Measurements from ENCODE around the gene TOM1.

DNA sequence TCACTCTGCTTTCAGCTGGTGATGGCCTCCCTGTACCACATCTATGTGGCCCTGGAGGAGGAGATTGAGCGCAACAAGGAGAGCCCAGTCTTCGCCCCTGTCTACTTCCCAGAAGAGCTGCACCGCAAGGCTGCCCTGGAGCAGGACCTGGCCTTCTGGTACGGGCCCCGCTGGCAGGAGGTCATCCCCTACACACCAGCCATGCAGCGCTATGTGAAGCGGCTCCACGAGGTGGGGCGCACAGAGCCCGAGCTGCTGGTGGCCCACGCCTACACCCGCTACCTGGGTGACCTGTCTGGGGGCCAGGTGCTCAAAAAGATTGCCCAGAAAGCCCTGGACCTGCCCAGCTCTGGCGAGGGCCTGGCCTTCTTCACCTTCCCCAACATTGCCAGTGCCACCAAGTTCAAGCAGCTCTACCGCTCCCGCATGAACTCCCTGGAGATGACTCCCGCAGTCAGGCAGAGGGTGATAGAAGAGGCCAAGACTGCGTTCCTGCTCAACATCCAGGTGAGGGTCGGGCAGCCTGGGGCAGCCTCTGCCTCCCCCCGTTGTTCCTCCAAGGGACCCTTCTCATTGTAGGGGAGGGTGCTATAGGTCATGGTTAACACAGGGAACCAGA lies 87.1 kb downstream of the TOM1 start:
- TF ChIP-seq ZFX (IDR thresholded peaks at IDR 0.05): no peak
- TF ChIP-seq, protein P1, sequence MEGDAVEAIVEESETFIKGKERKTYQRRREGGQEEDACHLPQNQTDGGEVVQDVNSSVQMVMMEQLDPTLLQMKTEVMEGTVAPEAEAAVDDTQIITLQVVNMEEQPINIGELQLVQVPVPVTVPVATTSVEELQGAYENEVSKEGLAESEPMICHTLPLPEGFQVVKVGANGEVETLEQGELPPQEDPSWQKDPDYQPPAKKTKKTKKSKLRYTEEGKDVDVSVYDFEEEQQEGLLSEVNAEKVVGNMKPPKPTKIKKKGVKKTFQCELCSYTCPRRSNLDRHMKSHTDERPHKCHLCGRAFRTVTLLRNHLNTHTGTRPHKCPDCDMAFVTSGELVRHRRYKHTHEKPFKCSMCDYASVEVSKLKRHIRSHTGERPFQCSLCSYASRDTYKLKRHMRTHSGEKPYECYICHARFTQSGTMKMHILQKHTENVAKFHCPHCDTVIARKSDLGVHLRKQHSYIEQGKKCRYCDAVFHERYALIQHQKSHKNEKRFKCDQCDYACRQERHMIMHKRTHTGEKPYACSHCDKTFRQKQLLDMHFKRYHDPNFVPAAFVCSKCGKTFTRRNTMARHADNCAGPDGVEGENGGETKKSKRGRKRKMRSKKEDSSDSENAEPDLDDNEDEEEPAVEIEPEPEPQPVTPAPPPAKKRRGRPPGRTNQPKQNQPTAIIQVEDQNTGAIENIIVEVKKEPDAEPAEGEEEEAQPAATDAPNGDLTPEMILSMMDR (conservative IDR thresholded peaks at IDR 0.05): no peak
